ENCODE measurements around the gene NME9.
"Not testable (repeated sequence)": the region's sequence is repeated elsewhere in the genome, so short reads cannot be mapped to it uniquely, and the experiment has no call there.

NME9 gene

GRCh38 chr3:138329127-138329983 lies at the start of gene NME9:
Gene NME9, minus strand, starts transcription at chr3:138329851. Its CDS starts 516 bp downstream, at chr3:138329335.
- DNase-seq, result peak; percentile 95

- DNase-seq, result no peak
Observed at GRCh38 chr3:138378990-138379389, 49.3 kb upstream of the NME9 start.

GRCh38 chr3:138378331-138378730 lies 48.7 kb upstream of the NME9 start:
- no peak for DNase-seq

DNA sequence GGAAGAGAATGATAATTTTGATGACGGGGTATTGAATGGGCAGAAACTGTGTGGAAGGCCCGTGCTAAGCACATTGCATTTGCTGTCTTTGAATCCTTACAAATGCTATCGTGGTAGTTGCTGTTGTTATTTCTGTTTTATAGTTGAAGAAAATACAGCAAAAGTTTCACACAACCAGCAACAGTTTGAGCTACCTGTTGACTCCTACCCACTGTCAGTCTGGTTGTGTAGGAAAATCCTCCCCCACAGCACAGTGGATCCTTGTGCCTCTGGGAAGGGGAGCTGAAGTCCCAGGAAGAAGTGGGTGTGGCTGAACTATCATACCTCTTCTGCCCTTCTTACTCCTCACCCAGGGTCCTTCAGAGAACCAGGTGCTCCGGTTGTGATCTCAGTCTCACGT lies 48.2 kb upstream of the NME9 start:
- no peak for DNase-seq

DNA sequence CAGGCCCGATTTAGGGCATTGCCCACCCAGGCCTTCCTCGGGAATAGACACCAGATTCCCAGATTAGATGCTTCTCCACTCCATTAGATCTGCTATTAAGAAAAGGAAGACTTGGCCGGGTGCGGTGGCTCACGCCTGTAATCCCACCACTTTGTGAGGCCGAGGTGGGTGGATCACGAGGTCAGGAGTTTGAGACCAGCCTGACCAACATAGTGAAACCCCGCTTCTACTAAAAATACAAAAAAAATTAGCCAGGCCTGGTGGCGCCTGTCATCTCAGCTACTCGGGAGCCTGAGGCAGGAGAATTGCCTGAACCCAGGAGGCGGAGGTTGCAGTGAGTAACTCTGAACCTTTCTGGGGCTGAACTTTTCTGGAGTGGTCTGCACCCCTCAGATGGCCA lies 47.6 kb upstream of the NME9 start:
- not testable (repeated sequence) for DNase-seq

GRCh38 chr3:138376663-138377062 lies 47.0 kb upstream of the NME9 start:
- DNase-seq, result no peak

DNA sequence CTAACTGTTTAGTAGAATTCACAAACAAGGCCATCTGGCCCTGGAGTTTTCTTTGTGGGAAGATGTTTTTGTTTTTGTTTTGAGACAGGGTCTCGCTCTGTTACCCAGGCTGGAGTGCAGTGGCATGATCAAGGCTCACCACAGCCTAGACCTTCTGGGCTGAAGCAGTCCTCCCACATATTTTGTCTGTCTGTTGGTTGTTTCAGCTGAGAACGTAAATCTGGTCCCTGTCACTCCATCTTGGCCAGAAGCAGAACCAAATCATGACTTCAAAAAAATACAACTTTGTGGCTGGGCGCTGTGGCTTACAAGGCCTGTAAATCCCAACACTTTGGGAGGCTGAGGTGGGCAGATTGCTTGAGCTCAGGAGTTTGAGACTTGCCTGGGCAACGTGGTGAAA lies 45.8 kb upstream of the NME9 start:
- DNase-seq, result no peak

DNA sequence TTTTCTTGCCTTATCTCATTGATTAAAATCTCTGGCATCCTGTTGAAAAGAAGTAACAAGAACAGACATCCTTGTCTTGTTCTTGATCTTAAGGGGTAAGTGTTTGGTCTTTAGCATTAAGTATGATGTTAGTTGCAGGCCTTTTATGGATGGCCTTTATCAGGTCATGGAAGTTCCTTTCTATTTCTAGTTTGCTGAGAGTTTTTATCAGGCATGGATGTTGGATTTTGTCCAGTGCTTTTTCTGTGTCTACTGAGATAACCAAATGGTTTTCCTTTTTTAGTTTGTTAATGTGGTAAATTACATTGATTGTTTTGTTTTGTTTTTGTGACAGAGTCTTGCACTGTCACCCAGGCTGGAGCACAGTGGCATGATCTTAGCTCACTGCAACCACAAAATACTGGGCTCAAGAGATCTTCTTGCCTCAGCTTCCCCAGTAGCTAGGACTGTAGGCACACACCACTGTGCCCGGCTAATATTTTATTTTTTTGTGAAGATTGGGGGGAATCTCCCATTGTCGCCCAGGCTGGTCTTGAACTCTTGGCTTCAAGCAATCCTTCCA lies 45.0 kb upstream of the NME9 start:
- DNase-seq, result no peak

DNA sequence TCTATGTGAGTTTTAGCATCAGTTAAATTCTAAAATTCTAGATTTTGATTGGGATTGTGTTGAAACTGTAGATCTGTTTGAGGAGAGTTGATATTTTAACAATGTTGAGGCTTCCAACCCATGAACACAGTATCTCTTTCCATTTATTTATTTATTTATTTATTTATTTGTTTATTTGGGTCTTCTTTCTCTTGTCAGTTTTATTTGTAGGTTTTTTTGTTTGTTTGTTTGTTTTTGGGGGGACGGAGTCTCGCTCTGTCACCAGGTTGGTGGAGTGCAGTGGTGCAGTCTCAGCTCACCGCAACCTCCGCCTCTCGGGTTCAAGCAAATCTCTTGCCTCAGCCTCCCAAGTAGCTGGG lies 44.1 kb upstream of the NME9 start:
- DNase-seq, result no peak

DNA sequence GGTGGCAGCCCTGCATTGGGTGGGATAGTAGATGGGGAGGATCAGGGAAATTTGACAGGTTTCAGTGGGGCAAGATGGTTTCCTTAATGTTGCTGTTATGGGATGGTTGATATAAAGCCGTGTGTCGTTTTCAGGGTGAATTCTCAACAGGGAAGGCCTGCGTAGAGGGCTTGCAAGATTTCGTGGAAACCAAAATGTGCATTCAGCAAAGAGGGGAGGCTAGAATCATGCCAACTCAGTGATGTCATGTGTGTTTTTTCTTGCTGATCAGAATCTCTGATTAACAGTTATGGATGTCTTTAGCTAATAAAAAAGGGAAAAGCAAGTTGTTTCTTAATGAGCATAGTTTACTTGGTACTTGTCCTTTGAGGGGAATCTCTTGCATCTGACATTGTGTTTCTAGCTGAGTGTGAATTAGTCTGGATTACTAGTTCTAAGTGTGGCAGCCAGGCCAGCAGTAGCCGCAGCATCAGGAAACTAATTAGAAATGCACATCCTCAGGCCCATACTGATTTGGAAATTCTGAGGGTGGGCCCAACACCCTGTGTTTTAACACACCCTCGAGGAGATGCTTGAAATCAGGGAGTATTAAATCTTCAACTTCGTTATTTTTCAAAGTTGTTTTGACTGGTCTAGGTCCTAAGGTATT lies 43.6 kb upstream of the NME9 start:
- no peak for DNase-seq

- peak; percentile 21 for DNase-seq
Observed at GRCh38 chr3:138371070-138371965, 41.7 kb upstream of the NME9 start.

GRCh38 chr3:138370321-138370720 lies 40.7 kb upstream of the NME9 start:
- DNase-seq, result no peak

DNA sequence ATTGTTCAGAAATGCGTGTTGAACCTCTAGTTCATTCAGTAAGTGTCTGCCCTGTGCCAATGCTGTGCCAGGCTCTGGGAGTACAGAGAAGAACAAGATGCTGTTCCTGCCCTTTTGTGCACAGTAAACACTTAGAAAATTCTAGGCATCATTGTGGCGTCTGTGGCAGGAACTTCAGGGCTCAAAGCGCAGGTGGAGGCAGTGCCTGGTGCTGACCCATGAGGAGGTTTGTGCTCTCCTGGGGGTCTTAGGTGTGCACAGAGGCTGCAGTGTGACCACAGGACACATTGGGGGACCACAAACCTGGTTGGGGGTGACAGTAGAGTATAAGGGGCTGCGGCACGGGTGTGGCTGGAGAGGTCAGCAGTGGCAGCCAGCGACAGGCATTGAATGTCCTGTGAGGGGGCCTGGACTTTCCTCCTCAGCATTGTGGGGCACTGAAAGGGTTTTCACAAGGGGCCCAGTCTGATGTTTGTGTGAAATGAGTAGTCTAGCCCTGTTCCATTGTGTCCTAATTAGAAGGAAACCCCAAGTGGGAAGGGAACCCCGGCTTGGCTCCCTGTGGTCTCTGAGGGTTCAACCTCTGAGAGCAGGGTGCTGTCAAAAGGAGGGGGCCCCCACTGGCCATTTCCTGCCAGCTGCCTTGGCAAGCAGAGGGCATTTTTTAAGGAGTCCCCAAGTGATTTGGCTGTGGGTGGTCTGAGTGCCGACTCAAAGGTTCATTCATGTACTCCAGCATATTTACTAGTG lies 39.7 kb upstream of the NME9 start:
- no peak for DNase-seq

GRCh38 chr3:138367911-138368310 lies 38.3 kb upstream of the NME9 start:
- DNase-seq, result peak; percentile 20

GRCh38 chr3:138367326-138367850 lies 37.7 kb upstream of the NME9 start:
- no peak for DNase-seq

- DNase-seq, result no peak
Observed at GRCh38 chr3:138366006-138366759, 36.5 kb upstream of the NME9 start.

DNA sequence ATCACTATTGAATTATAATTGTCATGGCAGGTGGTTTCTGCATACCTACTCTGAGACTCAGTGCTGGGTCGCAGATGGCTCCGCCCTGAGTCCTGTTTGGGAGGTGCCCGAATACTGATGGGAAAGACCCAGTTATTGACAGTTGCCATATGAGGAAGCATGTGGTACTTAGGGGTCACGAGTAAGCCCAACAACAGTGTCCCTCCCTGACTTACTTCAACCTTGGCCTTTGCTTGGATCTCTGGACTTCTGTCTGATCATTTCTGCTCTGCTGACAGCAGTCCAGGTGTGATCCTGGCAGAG lies 35.6 kb upstream of the NME9 start:
- no peak for DNase-seq

GRCh38 chr3:138364356-138365252 lies 35.0 kb upstream of the NME9 start:
- no peak for DNase-seq

DNA sequence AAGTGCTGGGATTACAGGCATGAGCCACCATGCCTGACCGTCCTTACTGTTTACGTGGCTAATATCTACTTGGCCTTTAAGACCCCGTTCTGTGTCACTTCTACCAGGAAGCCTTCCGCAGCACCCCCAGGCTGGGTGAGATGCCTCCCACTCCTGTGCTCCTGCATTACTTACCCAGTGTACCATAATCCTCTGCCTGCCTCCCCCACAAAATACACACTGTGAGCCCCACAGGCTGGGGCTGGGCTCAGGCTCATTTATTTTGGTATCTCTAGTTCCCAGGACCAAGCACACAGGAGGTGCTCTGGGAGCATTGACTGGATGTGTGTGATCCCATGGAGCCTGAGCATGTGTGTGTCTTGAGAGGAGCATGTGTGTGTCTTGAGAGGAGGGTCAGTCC lies 33.7 kb upstream of the NME9 start:
- no peak for DNase-seq

DNA sequence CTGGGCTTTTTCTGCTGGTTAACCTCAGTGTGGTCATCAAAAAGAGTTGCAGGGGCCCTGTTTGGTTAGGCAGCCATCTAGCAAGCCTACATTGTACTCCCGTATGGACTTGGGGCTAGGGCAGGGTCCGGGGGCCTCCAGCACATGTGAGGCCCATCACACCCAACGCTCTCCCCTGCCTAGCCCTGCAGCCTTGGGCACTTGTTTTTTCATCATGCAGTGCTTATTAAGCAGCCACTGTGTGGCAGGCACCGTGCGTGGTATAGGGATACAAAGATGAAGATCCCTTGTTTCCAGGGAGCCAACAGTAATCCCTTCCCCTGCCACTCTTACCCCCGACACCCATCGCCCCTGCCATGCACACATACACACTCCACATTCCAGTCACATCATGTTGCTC lies 32.9 kb upstream of the NME9 start:
- DNase-seq, result no peak
